Prostate gland (tissue), 2 donors: Measurements from ENCODE around the gene CACNA1D.

ENCODE experiments used
- POLR2A ChIP-seq: fragments of 450-650 bp; IDR thresholded peaks from one replicate; pipeline ENCODE4 v1.6.1; 2016; ENCODE audit warnings: antibody characterized with exemption, mild to moderate bottlenecking
- POLR2AphosphoS5 ChIP-seq: sonication (generic); formaldehyde crosslinking; IDR thresholded peaks from one replicate; pipeline ENCODE4 v1.6.1; 2017; ENCODE audit warnings: antibody characterized with exemption
- TF ChIP-seq, protein P1 (sequence below), 4 experiments: fragments of 200-600 bp in 2 of 4; fragments of 450-650 bp in 2 of 4; sonication (generic) in 2 of 4; IDR thresholded peaks; 1 replicate in 3 of 4; 2 replicates in 1 of 4; pipeline ENCODE4 v1.5.1; 2016 to 2019; ENCODE audit warnings: antibody characterized with exemption in 4 of 4, mild to moderate bottlenecking in 2 of 4, moderate library complexity in 2 of 4

DNA sequence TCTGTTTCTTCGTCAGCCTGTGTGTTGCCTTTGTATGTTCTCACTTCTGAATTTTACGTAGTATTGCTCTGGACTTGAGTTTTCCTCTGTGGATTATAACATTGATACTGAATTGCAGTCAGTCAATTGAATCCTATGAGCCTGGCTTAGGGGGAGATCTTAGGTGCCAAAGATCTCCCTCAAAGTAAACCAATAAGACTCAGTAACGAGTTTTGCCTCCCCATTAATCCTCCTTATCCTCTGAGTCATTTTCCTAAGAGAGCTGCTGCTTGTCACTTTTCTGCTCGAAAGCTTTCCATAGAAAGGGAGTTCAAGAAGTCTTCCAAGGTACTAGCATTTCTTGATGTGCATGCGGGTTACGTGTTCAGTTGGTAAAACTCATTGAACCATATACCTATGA is 225.4 kb downstream of the CACNA1D start:
- TF ChIP-seq, protein P1, sequence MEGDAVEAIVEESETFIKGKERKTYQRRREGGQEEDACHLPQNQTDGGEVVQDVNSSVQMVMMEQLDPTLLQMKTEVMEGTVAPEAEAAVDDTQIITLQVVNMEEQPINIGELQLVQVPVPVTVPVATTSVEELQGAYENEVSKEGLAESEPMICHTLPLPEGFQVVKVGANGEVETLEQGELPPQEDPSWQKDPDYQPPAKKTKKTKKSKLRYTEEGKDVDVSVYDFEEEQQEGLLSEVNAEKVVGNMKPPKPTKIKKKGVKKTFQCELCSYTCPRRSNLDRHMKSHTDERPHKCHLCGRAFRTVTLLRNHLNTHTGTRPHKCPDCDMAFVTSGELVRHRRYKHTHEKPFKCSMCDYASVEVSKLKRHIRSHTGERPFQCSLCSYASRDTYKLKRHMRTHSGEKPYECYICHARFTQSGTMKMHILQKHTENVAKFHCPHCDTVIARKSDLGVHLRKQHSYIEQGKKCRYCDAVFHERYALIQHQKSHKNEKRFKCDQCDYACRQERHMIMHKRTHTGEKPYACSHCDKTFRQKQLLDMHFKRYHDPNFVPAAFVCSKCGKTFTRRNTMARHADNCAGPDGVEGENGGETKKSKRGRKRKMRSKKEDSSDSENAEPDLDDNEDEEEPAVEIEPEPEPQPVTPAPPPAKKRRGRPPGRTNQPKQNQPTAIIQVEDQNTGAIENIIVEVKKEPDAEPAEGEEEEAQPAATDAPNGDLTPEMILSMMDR (IDR thresholded peaks at IDR 0.05) = no peak
- TF ChIP-seq POLR2A = no peak
- TF ChIP-seq POLR2AphosphoS5 = no peak
